ENCODE data around the gene IFNL2. TPM values are rescaled to one million over a fixed set of nuclear protein-coding genes. Genes with fewer than 3 reads are reported as not detected.

The IFNL2 gene
- total RNA-seq, 6 experiments from 2014 or later: not detected

- Mint-ChIP-seq H3K4me3 (no peak overlapping the region), H3K36me3 (ENCODE audit: low read depth) (no peaks in the 10 kb centered on the region), H3K4me1 (ENCODE audit: low read depth) (no peaks in the 10 kb centered on the region), H3K27ac (no peak overlapping the region), H3K27me3 (ENCODE audit: insufficient read depth) (peaks cover 23% of the 10 kb centered on the region), H3K9me3 (peaks cover 7% of the 10 kb centered on the region)
- TF ChIP-seq CTCF (IDR thresholded peaks at IDR 0.05): no peak
- DNase-seq: no peak
Observed at GRCh38 chr19:39284032-39284431, 15.8 kb downstream of the IFNL2 start.

- TF ChIP-seq CTCF (IDR thresholded peaks at IDR 0.05): no peak
- H3K27ac Mint-ChIP-seq: no peak overlapping the region
- DNase-seq: no peak
- H3K9me3 Mint-ChIP-seq: no peaks in the 10 kb centered on the region
- H3K36me3 Mint-ChIP-seq (ENCODE audit: low read depth): no peaks in the 10 kb centered on the region
- H3K4me3 Mint-ChIP-seq: no peak overlapping the region
- H3K4me1 Mint-ChIP-seq (ENCODE audit: low read depth): no peaks in the 10 kb centered on the region
- H3K27me3 Mint-ChIP-seq (ENCODE audit: insufficient read depth): peaks cover 35% of the 10 kb centered on the region
Observed at GRCh38 chr19:39293394-39293793, 25.2 kb downstream of the IFNL2 start.

GRCh38 chr19:39296055-39296645, 28.0 kb downstream of the IFNL2 start, which contains the start of gene IFNL1:
TSS of gene IFNL1 (plus strand) at chr19:39296407. CDS start at chr19:39296422, 15 bp downstream.
- no peak for DNase-seq
- Mint-ChIP-seq H3K4me3 (no peak within 1 kb of the TSS), H3K9me3 (no peaks in the 10 kb centered on the region), H3K27me3 (ENCODE audit: insufficient read depth) (peaks cover 38% of the 10 kb centered on the region), H3K4me1 (ENCODE audit: low read depth) (no peaks in the 10 kb centered on the region), H3K36me3 (ENCODE audit: low read depth) (no peaks in the 10 kb centered on the region), H3K27ac (no peak within 1 kb of the TSS)
- TF ChIP-seq CTCF (IDR thresholded peaks at IDR 0.05): no peak

GRCh38 chr19:39296906-39297305, 28.7 kb downstream of the IFNL2 start:
- no peak overlapping the region for H3K27ac Mint-ChIP-seq
- no peaks in the 10 kb centered on the region for H3K4me1 Mint-ChIP-seq (ENCODE audit: low read depth)
- DNase-seq: no peak
- H3K4me3 Mint-ChIP-seq: no peak overlapping the region
- H3K9me3 Mint-ChIP-seq: no peaks in the 10 kb centered on the region
- H3K27me3 Mint-ChIP-seq (ENCODE audit: insufficient read depth): peaks cover 38% of the 10 kb centered on the region
- no peaks in the 10 kb centered on the region for H3K36me3 Mint-ChIP-seq (ENCODE audit: low read depth)
- no peak for TF ChIP-seq CTCF (IDR thresholded peaks at IDR 0.05)

- TF ChIP-seq CTCF (IDR thresholded peaks at IDR 0.05): no peak
- H3K4me1 Mint-ChIP-seq (ENCODE audit: low read depth): no peaks in the 10 kb centered on the region
- H3K27ac Mint-ChIP-seq: no peak overlapping the region
- no peaks in the 10 kb centered on the region for H3K36me3 Mint-ChIP-seq (ENCODE audit: low read depth)
- no peaks in the 10 kb centered on the region for H3K9me3 Mint-ChIP-seq
- no peak overlapping the region for H3K4me3 Mint-ChIP-seq
- DNase-seq: no peak
- peaks cover 38% of the 10 kb centered on the region for H3K27me3 Mint-ChIP-seq (ENCODE audit: insufficient read depth)
Observed at GRCh38 chr19:39297931-39298634, 29.9 kb downstream of the IFNL2 start.

Data from HFFc6 (cell line).